Measurements from ENCODE around the gene NFE2L3.

Gene NFE2L3

DNA sequence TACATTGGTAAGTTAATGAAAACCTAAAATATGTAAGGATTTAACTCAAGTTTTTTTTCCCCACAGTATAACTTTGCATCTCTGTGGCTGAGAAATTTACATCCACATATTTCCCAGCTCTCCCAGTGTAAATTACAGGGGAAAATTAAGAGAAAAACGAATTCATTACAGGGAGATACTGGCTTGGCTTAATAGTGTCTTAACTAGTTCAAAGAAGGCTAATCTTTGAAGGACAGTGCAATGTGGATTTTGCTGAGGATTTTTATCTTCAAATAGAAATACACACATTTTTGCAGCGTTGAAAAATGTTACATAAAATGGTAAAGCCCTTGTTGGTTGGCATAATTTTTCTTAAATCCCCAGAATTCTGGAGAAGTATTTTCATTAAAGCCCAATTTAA is 51.0 kb downstream of the NFE2L3 start:
- no peak for DNase-seq (ENCODE audit: extremely low read depth, low read depth)
- TF ChIP-seq, protein P1, sequence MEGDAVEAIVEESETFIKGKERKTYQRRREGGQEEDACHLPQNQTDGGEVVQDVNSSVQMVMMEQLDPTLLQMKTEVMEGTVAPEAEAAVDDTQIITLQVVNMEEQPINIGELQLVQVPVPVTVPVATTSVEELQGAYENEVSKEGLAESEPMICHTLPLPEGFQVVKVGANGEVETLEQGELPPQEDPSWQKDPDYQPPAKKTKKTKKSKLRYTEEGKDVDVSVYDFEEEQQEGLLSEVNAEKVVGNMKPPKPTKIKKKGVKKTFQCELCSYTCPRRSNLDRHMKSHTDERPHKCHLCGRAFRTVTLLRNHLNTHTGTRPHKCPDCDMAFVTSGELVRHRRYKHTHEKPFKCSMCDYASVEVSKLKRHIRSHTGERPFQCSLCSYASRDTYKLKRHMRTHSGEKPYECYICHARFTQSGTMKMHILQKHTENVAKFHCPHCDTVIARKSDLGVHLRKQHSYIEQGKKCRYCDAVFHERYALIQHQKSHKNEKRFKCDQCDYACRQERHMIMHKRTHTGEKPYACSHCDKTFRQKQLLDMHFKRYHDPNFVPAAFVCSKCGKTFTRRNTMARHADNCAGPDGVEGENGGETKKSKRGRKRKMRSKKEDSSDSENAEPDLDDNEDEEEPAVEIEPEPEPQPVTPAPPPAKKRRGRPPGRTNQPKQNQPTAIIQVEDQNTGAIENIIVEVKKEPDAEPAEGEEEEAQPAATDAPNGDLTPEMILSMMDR (IDR thresholded peaks at IDR 0.05; ENCODE audit: low read depth, low read length), result no peak

GRCh38 chr7:26208040-26208439 is 56.0 kb downstream of the NFE2L3 start:
- no peak for DNase-seq (ENCODE audit: extremely low read depth, low read depth)
- TF ChIP-seq, protein P1 (IDR thresholded peaks at IDR 0.05; ENCODE audit: low read depth, low read length), result no peak

- TF ChIP-seq, protein P1 (IDR thresholded peaks at IDR 0.05; ENCODE audit: low read depth, low read length), result no peak
- DNase-seq (ENCODE audit: extremely low read depth, low read depth), result no peak
Measured at GRCh38 chr7:26212921-26213718, 61.1 kb downstream of the NFE2L3 start.

DNA sequence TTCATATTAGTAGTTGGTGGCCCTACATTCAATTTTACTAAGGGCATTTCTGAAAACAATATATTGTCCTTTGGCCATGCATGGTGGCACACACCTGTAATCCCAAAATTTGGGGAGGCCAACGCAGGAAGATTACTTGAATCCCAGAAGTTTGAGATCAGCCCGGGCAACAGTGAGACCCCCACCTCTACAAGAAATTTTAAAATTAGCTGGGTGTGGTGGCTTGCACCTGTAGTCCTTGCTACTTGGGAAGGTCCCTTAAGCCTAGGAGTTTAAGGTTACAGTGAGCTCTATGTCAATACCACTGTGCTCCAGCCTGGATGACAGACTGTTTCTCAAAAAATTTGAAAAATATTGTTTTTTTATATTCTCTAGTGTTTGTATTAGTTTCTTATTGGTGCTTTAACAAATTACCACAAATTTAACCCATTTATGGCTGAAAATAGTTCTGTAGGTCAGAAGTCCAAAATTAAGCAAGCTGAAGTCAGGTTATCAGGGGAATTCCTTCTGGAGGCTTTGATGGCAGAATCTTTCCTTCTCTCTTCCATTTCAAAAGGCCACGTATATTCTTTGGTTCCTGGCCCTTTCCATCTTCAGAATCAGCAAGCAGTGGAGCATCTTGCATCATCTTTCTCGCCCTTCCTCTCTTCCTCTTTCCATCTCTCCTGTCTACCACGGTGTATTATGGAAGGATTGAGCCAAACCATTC is 62.0 kb downstream of the NFE2L3 start:
- TF ChIP-seq, protein P1 (IDR thresholded peaks at IDR 0.05; ENCODE audit: low read depth, low read length), result no peak
- DNase-seq (ENCODE audit: extremely low read depth, low read depth), result no peak

- no peak for DNase-seq (ENCODE audit: extremely low read depth, low read depth)
- TF ChIP-seq, protein P1 (IDR thresholded peaks at IDR 0.05; ENCODE audit: low read depth, low read length), result no peak
Measured at GRCh38 chr7:26216049-26216448, 64.1 kb downstream of the NFE2L3 start.

- TF ChIP-seq, protein P1 (IDR thresholded peaks at IDR 0.05; ENCODE audit: low read depth, low read length), result no peak
Measured at GRCh38 chr7:26224359-26224758, 72.4 kb downstream of the NFE2L3 start.

DNA sequence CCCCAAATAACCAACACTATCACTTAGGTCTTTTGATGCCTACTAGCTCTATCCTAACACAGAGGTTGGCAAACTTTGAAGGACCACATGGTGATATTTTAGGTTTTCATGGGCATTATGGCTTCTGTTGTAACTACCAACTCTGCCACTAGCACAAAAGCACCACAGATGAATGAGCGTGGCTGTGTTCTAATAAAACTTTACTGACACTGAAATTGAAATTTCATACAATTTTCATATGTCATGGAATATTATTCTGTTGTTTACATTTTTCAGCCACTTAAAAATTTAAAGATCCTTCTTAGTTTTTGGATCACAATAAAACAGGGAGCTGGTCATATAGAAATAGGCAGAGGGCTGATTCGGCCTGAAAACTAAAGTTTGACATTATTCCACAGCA is 76.0 kb downstream of the NFE2L3 start:
- TF ChIP-seq, protein P1 (IDR thresholded peaks at IDR 0.05; ENCODE audit: low read depth, low read length), result no peak
- no peak for DNase-seq (ENCODE audit: extremely low read depth, low read depth)

More at GRCh38 chr7:26224359-26224758, 72.4 kb downstream of the NFE2L3 start:
- no peak for DNase-seq (ENCODE audit: extremely low read depth, low read depth)

All from AG09319 (cell line).